Parathyroid adenoma (tissue), 2 donors: ENCODE data around the gene LACTBL1.

Source experiments
- H2AFZ ChIP-seq: fragments of 300-600 bp; sonication (generic); one replicate; pipeline ENCODE4 v1.7.0; 2017; ENCODE audit warnings: antibody characterized with exemption, mild to moderate bottlenecking
- H3K27ac ChIP-seq: fragments of 300-600 bp; sonication (generic); one replicate; pipeline ENCODE4 v1.7.0; 2017
- H3K27me3 ChIP-seq: fragments of 300-600 bp; sonication (generic); one replicate; pipeline ENCODE4 v1.7.0; 2017; ENCODE audit warnings: low read length; ENCODE audit not compliant: control insufficient read depth, insufficient read depth
- H3K36me3 ChIP-seq: fragments of 300-600 bp; sonication (generic); one replicate; pipeline ENCODE4 v1.7.0; 2017; ENCODE audit warnings: low read length; ENCODE audit not compliant: control insufficient read depth, insufficient read depth
- H3K4me1 ChIP-seq: fragments of 300-600 bp; sonication (generic); one replicate; pipeline ENCODE4 v1.7.0; 2017; ENCODE audit warnings: control low read depth
- H3K4me2 ChIP-seq: fragments of 300-600 bp; sonication (generic); one replicate; pipeline ENCODE4 v1.7.0; 2017; ENCODE audit warnings: low read length
- H3K4me3 ChIP-seq: fragments of 300-600 bp; sonication (generic); one replicate; pipeline ENCODE4 v1.7.0; 2017; ENCODE audit warnings: low read depth, low read length
- H3K79me2 ChIP-seq: fragments of 300-600 bp; sonication (generic); one replicate; pipeline ENCODE4 v1.7.0; 2017; ENCODE audit warnings: control low read depth
- H3K9ac ChIP-seq: fragments of 300-600 bp; sonication (generic); one replicate; pipeline ENCODE4 v1.7.0; 2017; ENCODE audit warnings: mild to moderate bottlenecking
- H3K9me3 ChIP-seq: fragments of 300-600 bp; sonication (generic); one replicate; pipeline ENCODE4 v1.7.0; 2017; ENCODE audit warnings: low read length; ENCODE audit not compliant: control insufficient read depth
- TF ChIP-seq, protein P1 (sequence below): fragments of 300-600 bp; sonication (generic); IDR thresholded peaks from one replicate; pipeline ENCODE4 v1.7.0; 2017; ENCODE audit warnings: antibody characterized with exemption, mild to moderate bottlenecking
- donor health status: primary hyperparathyroidism.

The LACTBL1 gene

DNA sequence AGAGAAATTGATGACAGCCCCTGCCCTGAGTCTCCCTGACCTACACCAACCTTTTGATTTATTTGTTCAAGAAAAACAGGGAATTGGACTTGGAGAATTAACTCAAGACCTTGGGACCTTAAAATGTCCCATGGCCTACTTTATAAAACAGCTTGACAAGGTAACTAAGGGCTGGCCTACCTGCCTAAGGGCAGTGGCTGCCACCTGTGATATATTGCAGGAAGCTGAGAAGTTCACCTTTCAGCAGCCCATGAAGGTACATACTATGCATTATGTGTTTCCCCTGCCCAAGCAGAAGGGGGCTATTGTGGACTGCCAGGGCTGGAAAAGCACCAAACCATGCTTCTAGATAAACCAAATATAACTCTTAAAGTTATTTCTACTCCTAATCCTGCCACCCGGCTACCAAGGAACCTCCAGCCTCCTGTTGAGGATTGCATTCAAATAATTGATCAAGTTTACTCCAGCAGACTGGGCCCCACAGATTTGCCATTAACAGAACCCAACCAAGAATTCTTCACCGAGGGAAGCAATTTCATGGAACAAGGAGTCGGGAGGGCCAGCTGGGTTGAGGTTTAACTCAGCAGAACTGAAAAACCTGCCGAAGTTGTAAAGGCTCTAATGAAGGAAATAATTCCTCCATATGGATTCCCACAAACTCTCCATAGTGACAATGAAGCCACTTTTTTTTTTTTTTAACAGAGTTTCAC lies 28.2 kb downstream of the LACTBL1 start:
- H2AFZ ChIP-seq: no peak overlapping the region
- no peak overlapping the region for H3K4me3 ChIP-seq
- H3K9ac ChIP-seq: no peak overlapping the region
- H3K4me1 ChIP-seq: no peaks in the 10 kb centered on the region
- no peak overlapping the region for H3K4me2 ChIP-seq
- no peaks in the 10 kb centered on the region for H3K9me3 ChIP-seq
- no peaks in the 10 kb centered on the region for H3K79me2 ChIP-seq
- no peak overlapping the region for H3K27ac ChIP-seq
- no peaks in the 10 kb centered on the region for H3K27me3 ChIP-seq
- TF ChIP-seq, protein P1, sequence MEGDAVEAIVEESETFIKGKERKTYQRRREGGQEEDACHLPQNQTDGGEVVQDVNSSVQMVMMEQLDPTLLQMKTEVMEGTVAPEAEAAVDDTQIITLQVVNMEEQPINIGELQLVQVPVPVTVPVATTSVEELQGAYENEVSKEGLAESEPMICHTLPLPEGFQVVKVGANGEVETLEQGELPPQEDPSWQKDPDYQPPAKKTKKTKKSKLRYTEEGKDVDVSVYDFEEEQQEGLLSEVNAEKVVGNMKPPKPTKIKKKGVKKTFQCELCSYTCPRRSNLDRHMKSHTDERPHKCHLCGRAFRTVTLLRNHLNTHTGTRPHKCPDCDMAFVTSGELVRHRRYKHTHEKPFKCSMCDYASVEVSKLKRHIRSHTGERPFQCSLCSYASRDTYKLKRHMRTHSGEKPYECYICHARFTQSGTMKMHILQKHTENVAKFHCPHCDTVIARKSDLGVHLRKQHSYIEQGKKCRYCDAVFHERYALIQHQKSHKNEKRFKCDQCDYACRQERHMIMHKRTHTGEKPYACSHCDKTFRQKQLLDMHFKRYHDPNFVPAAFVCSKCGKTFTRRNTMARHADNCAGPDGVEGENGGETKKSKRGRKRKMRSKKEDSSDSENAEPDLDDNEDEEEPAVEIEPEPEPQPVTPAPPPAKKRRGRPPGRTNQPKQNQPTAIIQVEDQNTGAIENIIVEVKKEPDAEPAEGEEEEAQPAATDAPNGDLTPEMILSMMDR: no peak
- H3K36me3 ChIP-seq: no peaks in the 10 kb centered on the region

DNA sequence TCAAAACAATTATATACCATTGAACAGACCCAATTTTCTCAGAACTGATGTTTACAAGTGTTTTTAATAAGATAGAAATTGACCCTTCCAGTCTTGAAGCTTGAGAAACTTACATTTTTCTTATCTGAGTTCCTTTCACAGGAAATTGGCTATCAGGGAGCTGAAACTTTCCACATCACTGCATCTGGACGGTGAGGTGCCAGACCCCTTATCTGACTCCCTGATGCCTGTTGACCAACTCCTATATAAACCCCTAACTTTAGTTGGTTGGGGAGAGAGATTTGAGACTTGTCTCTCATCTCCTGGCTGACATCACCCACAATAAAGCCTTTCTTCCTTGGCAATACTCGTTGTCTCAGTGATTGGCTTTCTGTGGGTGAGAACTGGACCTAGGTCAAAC lies 31.4 kb downstream of the LACTBL1 start:
- no peaks in the 10 kb centered on the region for H3K36me3 ChIP-seq
- H3K27me3 ChIP-seq: no peaks in the 10 kb centered on the region
- H3K4me1 ChIP-seq: no peaks in the 10 kb centered on the region
- no peak overlapping the region for H3K4me3 ChIP-seq
- H3K9ac ChIP-seq: no peak overlapping the region
- no peak overlapping the region for H3K27ac ChIP-seq
- H3K4me2 ChIP-seq: no peak overlapping the region
- no peak overlapping the region for H2AFZ ChIP-seq
- H3K9me3 ChIP-seq: no peaks in the 10 kb centered on the region
- no peaks in the 10 kb centered on the region for H3K79me2 ChIP-seq
- TF ChIP-seq, protein P1: no peak

DNA sequence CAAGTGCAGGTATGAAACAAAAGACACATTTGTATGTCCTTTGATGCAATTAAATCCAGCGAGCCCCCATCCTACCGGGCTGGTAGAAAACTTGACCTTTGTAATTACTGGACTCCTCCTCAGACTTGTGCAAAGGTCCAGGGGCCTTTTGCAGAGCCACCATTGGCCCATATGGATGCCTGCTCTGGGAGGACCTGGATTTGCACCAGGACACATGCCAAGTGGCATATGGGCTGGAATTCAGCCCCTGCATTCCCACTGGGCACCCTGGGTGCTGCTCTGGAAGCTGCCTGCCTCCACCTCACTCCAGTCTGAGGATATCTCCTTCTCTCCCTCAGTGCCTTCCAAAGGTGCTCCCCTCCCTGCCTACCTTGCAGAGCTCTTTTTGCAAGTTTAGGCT lies 36.0 kb downstream of the LACTBL1 start:
- Histone ChIP-seq H2AFZ (no peak overlapping the region), H3K27ac (no peak overlapping the region), H3K36me3 (no peaks in the 10 kb centered on the region), H3K79me2 (no peaks in the 10 kb centered on the region), H3K27me3 (no peaks in the 10 kb centered on the region), H3K4me1 (no peaks in the 10 kb centered on the region), H3K9ac (no peak overlapping the region), H3K9me3 (no peaks in the 10 kb centered on the region), H3K4me3 (no peak overlapping the region), H3K4me2 (no peak overlapping the region)
- TF ChIP-seq, protein P1: no peak

DNA sequence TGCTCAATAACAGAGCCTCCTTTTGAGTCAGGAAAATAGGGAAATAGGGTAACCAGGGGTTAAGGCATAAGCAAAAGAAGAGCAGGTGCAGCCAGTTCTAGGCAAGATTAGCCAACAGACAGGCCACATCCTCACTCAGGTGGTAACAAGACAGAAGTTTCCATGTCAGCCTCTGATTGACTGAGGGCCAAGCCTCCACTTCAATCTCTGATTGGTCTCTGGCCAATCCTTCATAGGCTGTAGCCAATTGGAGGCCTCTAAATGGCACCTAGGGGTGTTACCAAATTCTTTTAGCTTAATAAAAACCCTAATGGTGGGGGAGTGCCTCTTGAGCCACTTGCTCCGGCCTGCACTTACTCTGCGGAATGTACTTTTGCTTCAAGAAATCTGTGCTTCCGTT lies 37.2 kb downstream of the LACTBL1 start:
- Histone ChIP-seq H3K4me1 (no peaks in the 10 kb centered on the region), H3K27me3 (no peaks in the 10 kb centered on the region), H2AFZ (no peak overlapping the region), H3K4me3 (no peak overlapping the region), H3K9me3 (no peaks in the 10 kb centered on the region), H3K79me2 (no peaks in the 10 kb centered on the region), H3K27ac (no peak overlapping the region), H3K4me2 (no peak overlapping the region), H3K36me3 (no peaks in the 10 kb centered on the region), H3K9ac (no peak overlapping the region)
- TF ChIP-seq, protein P1: no peak
